Measurements from ENCODE around the gene SLC5A2.
"Not testable (repeated sequence)": the region's sequence is repeated elsewhere in the genome, so short reads cannot be mapped to it uniquely, and the experiment has no call there.

Gene SLC5A2

GRCh38 chr16:31496670-31497069 lies 13.7 kb downstream of the SLC5A2 start:
- DNase-seq (ENCODE audit: low read depth), result no peak
- TF ChIP-seq CTCF (IDR thresholded peaks at IDR 0.05; ENCODE audit: insufficient read depth, low read depth, low read length, missing control alignments), result no peak
- no peak overlapping the region for H3K4me3 ChIP-seq (ENCODE audit: low read length)

GRCh38 chr16:31498493-31498892 lies 15.6 kb downstream of the SLC5A2 start:
- H3K4me3 ChIP-seq (ENCODE audit: low read length), result no peak overlapping the region
- no peak for TF ChIP-seq CTCF (IDR thresholded peaks at IDR 0.05; ENCODE audit: insufficient read depth, low read depth, low read length, missing control alignments)
- DNase-seq (ENCODE audit: low read depth), result no peak

- no peak for DNase-seq (ENCODE audit: low read depth)
- H3K4me3 ChIP-seq (ENCODE audit: low read length), result no peak overlapping the region
- no peak for TF ChIP-seq CTCF (IDR thresholded peaks at IDR 0.05; ENCODE audit: insufficient read depth, low read depth, low read length, missing control alignments)
These were observed 17.0 kb downstream of the SLC5A2 start for GRCh38 chr16:31499928-31500327.

GRCh38 chr16:31501226-31501965 lies 18.5 kb downstream of the SLC5A2 start:
- no peak overlapping the region for H3K4me3 ChIP-seq (ENCODE audit: low read length)
- no peak for DNase-seq (ENCODE audit: low read depth)
- no peak for TF ChIP-seq CTCF (IDR thresholded peaks at IDR 0.05; ENCODE audit: insufficient read depth, low read depth, low read length, missing control alignments)

- no peak for DNase-seq (ENCODE audit: low read depth)
- no peak for TF ChIP-seq CTCF (IDR thresholded peaks at IDR 0.05; ENCODE audit: insufficient read depth, low read depth, low read length, missing control alignments)
- H3K4me3 ChIP-seq (ENCODE audit: low read length), result no peak overlapping the region
These were observed 19.0 kb downstream of the SLC5A2 start for GRCh38 chr16:31501966-31502348.

GRCh38 chr16:31502981-31503380 lies 20.1 kb downstream of the SLC5A2 start:
- no peak overlapping the region for H3K4me3 ChIP-seq (ENCODE audit: low read length)
- no peak for TF ChIP-seq CTCF (IDR thresholded peaks at IDR 0.05; ENCODE audit: insufficient read depth, low read depth, low read length, missing control alignments)
- DNase-seq (ENCODE audit: low read depth), result no peak

GRCh38 chr16:31503555-31503954 lies 20.6 kb downstream of the SLC5A2 start:
- H3K4me3 ChIP-seq (ENCODE audit: low read length); DNase-seq (ENCODE audit: low read depth): not testable (repeated sequence)

All from epithelial cell of esophagus (primary cell).